Gastroesophageal sphincter (tissue), 3 donors: ENCODE measurements around the gene BCL2.
A peak's percentile ranks its signal among the peaks of the same experiment; 100 is the strongest.

Experiments
- CTCF ChIP-seq, 4 experiments: fragments of 200-600 bp in 2 of 4; fragments of 450-650 bp in 2 of 4; sonication (generic) in 1 of 4; IDR thresholded peaks; one replicate each; pipeline ENCODE4 v1.5.1; 2017 to 2019; ENCODE audit warnings: antibody characterized with exemption in 4 of 4, mild to moderate bottlenecking in 2 of 4, moderate library complexity in 2 of 4
- POLR2A ChIP-seq, 2 donors: fragments of 450-650 bp; IDR thresholded peaks; one replicate each; pipeline ENCODE4 v1.6.1; 2017; ENCODE audit warnings: antibody characterized with exemption in 2 of 2, mild to moderate bottlenecking in 2 of 2, moderate library complexity in 1 of 2
- POLR2AphosphoS5 ChIP-seq: sonication (generic); formaldehyde crosslinking; IDR thresholded peaks from one replicate; pipeline ENCODE4 v1.6.1; 2017; ENCODE audit warnings: antibody characterized with exemption

GRCh38 chr18:63177919-63178821, 141.4 kb downstream of the BCL2 start:
- TF ChIP-seq POLR2A (IDR thresholded peaks at IDR 0.05) (no peak), CTCF (IDR thresholded peaks at IDR 0.05) (no peak), POLR2AphosphoS5 (peak; percentile 20)
